Transverse colon (tissue), 4 donors: ENCODE results near the gene DEPDC4.

ENCODE experiments used
- CTCF ChIP-seq, 5 experiments: fragments of 200-600 bp in 3 of 5; fragments of 450-650 bp in 2 of 5; sonication (generic) in 3 of 5; IDR thresholded peaks; 1 replicate in 2 of 5; 2 replicates in 3 of 5; pipeline ENCODE4 v1.5.1; 2016 to 2017; ENCODE audit warnings: antibody characterized with exemption in 5 of 5, inconsistent platforms in 3 of 5, mild to moderate bottlenecking in 2 of 5, moderate library complexity in 1 of 5
- POLR2A ChIP-seq: fragments of 450-650 bp; IDR thresholded peaks from one replicate; pipeline ENCODE4 v1.6.1; 2016; ENCODE audit warnings: antibody characterized with exemption, mild to moderate bottlenecking, moderate library complexity
- POLR2AphosphoS5 ChIP-seq, 3 donors: sonication (generic); formaldehyde crosslinking; IDR thresholded peaks; one replicate each; pipeline ENCODE4 v1.6.1; 2016; ENCODE audit warnings: antibody characterized with exemption in 3 of 3

DNA sequence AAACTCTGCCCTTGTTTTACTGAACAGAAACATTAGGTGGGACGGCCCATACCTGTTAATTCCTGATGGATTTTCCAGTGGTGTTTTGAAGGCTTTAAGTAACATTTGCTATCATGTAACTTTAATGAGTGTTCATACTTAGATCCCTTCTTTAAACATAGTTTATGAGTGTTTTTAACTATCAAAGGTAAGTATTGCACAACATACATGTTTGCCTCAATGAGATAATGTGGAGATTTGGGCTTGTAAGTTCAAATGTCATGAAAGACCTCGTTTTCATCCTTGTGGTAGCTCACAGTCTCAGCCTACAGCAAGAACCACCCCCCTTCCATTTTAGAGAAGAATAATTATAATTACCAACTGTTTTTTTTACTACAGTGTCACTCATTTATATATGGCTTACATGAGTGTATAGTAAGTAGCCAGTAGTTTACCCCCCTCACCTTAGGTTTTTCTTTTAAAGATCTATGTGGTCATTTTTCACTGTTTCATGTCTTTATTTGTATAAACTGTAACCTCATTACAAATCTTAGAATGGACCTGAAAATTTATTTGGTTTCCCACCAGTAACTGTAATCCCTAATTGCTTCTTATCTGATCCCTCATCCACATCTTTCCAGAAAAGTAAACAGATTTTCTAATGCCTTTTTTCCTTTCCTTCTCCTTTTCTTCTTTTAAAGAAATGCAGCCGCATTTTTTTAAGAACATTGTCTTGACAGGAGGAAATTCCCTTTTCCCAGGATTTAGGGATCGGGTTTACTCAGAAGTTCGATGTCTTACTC is 47.4 kb downstream of the DEPDC4 start:
- TF ChIP-seq CTCF (IDR thresholded peaks at IDR 0.05) (no peak), POLR2A (no peak), POLR2AphosphoS5 (IDR thresholded peaks at IDR 0.05) (no peak)
